ENCODE data around the gene APLP2.
A peak's percentile ranks its signal among the peaks of the same experiment; 100 is the strongest.
"Not testable (repeated sequence)": the region's sequence is repeated elsewhere in the genome, so short reads cannot be mapped to it uniquely, and the experiment has no call there.

Gene APLP2

DNA sequence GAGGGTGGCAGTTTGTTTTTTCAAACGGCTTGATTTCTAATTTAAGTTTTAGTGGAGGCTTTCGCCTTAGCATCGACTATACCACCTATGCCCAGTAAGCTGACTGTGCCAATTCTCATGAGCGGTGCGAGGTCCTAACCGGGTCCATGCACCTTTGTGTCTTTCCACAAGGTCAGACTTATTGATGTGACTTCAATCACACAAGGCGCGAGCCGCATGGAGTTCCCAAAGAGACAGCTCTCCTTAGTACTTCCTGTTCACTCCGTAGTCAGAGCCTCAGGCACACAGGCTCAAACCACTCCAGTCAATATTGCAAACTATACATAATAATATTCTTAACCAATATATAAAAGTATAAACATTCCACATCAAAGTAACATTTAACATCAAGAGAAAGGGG, 108.1 kb downstream of the APLP2 start:
- DNase-seq: no peak

GRCh38 chr11:130178441-130179339, 109.0 kb downstream of the APLP2 start:
- no peak for DNase-seq

- no peak for DNase-seq
These were observed 110.0 kb downstream of the APLP2 start for GRCh38 chr11:130179396-130180306.

DNA sequence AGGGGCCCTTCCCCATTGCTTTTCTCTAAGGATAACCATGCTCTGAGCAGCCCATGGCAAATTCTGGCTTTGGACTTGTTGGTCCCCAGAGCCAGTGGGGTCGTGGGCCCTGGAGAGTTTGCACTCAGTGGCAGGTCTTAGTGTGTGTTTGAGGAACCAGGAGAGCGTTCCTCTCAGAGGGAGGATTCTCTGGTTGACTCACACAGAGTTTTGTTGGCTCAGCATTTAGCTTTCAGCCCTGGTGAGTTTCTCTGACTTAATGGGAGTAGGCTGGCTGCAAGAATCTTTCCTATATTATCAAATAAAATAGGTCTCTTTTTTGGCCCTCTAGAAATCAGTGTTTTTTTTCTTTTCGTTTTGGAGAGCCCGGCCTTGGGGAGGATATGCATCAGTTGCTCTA, 110.8 kb downstream of the APLP2 start:
- peak; percentile 11 for DNase-seq

- DNase-seq: no peak
These were observed 111.2 kb downstream of the APLP2 start for GRCh38 chr11:130180896-130181294.

GRCh38 chr11:130181295-130182272, 111.9 kb downstream of the APLP2 start:
- DNase-seq: peak; percentile 71

- DNase-seq: no peak
These were observed 114.3 kb downstream of the APLP2 start for GRCh38 chr11:130183878-130184610.

DNA sequence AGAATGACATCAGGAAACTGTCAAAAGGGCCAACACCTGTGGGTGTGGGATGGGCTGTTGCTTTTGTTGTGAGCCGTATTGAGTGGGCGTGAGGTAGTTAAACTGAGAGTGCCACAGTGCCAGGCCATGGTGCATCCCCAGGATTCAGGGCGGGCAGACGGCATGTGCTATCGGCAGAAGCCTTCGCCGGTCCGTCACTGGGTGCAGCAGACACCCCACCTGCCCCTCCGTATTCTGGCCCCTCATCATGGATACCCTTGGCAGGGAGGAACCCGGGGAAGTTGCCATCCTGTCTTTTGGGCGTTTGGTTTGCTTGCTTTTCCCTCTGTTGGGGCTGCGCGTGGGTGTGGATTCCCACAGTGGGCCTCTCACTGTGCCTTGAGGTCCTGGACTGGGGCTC, 117.4 kb downstream of the APLP2 start:
- DNase-seq: no peak

DNA sequence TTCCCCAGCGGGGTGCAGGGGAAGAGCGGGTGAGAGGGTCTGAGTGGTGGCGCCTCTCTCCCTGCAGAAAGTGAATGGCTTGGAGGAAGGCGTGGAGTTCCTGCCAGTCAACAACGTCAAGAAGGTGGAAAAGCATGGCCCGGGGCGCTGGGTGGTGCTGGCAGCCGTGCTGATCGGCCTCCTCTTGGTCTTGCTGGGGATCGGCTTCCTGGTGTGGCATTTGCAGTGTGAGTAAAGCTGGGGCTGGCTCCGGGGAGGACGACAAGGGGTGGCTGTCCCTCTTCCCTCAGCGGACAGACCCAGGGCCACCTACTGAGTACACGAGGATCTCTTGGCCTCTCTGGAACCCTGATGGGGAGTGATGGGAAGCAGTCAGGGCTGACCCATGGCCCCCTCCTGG, 118.4 kb downstream of the APLP2 start:
- no peak for DNase-seq

GRCh38 chr11:130188585-130189347, 119.1 kb downstream of the APLP2 start:
- DNase-seq: no peak

GRCh38 chr11:130189492-130190210, 120.0 kb downstream of the APLP2 start:
- no peak for DNase-seq

DNA sequence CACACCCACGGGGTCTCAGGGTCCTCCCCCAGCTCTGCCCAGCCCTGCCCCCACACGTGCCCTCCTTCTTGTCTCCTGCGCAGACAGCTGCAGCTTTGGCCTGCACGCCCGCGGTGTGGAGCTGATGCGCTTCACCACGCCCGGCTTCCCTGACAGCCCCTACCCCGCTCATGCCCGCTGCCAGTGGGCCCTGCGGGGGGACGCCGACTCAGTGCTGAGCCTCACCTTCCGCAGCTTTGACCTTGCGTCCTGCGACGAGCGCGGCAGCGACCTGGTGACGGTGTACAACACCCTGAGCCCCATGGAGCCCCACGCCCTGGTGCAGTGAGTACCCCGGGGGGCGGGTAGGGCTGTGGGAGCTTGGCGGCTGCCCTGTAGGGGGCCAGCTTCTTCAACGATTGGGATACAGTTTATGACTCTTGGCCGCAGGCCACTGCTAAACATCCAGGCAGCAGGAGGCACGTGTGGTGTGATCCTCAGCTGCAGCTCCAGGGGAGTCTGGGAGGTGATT, 120.7 kb downstream of the APLP2 start:
- no peak for DNase-seq

DNA sequence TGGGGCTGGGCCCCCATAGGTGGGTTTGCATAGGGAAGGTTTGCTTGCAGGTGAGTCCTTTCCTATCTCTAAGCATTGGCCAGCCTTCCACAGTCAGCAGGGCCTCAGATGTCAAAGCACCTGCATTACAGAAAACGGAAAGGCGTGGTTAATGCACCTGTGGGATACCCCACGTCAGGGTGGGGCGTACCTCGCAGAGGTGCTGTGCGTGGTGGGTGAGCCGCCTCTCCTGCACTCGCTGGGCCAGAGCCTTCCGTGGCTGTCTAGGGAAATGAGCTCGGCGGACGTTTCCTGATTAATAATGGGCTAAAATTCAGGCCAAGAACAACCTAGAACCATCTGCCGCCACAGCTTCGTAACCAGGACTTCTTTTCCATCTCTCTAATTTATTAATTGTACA, 122.2 kb downstream of the APLP2 start:
- no peak for DNase-seq

DNA sequence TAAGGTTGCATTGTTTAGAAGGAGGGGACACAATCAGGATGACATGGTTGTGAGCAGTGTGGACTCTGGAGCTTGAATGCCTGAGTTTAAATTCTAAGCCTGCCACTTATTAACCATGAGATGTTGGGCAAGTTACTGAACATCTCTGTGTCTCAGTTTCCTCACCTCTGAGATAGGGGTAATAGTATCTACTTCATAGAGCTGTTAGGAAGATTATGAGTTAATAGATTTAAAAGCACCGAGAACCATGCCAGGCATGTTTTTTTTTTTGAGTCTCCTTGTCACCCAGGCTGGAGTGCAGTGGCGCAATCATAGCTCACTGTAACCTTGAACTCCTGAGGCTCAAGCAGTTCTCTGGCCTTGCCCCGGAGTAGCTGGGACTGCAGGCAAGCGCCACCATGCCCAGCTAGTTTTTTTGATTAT, 123.2 kb downstream of the APLP2 start:
- no peak for DNase-seq

GRCh38 chr11:130193551-130193950, 123.9 kb downstream of the APLP2 start:
- not testable (repeated sequence) for DNase-seq

Measured in fibroblast of skin of scalp (primary cell).